GM21619 (cell line): ENCODE data around the gene SNX6.
A peak's percentile ranks its signal among the peaks of the same experiment; 100 is the strongest.
"Not testable (repeated sequence)": the region's sequence is repeated elsewhere in the genome, so short reads cannot be mapped to it uniquely, and the experiment has no call there.

Experiments
- ATAC-seq: cut with Tn5 transposase; IDR thresholded peaks from one replicate; pipeline ENCODE4 v1.9.1; 2021; ENCODE audit not compliant: unreplicated experiment

Gene SNX6

DNA sequence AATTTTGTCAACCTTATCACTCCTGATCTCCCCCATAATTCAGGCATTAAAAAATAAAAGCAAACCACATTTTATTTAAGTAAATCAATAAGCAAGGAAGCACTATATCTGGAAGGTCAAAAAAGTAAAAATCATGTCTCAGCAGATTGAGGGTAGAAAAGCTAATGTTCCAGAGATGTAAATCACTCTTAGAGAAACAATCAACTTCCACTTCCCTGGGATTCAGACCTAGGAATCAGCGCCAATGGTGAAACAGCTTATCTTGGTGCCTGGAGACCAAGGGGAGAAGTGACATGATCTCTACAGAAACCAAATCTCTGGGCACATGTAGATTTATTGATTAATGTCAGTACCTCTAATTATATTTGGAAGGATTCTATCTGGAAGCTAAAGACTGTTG lies 10.9 kb upstream of the SNX6 start:
- no peak for ATAC-seq

DNA sequence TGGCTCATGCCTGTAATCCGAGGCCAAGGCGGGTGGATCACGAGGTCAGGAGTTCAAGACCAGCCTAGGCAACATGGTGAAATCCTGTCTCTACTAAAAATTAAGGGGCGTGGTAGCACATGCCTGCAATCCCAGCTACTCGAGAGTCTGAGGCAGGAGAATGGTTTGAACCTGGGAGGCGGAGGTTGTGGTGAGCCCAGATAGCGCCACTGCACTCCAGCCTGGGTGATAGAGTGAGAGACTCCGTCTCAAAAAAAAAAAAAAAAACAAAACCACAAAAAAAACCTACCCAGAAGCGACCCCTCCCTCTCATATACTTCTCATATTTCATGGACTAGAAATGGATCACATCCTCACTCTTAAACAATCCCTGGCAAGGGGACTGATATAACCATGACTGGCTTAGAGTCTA lies 4.4 kb upstream of the SNX6 start:
- ATAC-seq = not testable (repeated sequence)

DNA sequence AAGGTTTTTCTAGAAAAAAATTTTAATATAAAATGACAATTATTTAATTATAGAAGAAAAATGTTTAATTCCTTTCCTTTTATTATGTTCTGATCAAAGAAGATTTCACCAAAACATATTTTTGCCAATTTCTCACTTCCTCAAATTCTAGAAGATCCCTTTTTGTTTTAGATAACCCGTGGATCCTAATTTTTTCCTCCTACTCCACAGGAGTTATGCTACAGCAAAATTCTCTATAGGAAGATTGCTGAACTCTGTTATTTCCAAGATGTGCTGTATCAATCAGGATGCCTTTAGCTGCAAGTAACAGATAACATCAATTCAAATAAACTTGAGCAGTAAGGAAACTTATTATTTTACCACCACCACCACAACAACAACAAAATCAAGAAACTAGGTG lies 3.8 kb upstream of the SNX6 start:
- no peak for ATAC-seq

DNA sequence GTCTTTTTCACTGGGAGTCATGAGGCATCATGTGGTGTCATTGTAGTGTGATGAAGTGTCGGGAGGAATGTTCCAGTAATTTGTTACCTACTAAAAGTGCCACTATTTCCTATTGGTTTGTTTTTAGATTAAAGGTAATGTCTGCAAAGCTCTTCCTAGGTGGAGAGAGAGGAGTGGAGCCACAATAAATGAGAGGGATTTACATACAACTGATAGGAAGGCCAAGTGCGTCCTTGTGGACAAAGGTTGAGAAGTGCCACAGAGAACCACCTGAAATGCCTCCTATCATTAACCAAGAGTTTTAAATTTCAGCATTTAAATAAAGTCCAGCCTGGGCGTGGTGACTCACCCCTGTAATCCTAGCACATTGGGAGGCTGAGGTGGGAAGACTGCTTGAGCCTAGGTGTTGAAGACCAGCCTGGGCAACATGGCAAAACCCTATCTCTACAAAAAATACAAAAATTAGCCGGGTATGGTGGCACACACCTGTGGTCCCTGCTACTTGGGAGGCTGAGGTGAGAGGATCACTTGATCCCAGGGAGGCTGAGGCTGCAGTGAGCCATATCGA lies 2.5 kb upstream of the SNX6 start:
- ATAC-seq = no peak

DNA sequence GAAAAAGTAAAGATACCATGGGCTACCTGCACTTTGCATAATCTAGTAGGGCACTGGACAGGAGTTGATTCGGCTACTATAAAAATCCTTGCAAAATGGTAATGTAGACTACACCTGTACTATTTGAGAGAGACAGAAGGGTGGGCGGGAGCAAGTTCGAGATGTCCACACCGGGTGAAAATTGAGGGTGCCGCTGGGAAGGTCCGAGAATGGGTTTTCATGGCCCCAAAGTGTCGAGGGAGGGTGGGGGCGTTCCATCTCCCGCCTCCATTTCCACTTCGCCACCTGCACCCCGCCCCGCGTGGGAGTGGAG lies 648 bp downstream of the SNX6 start:
- peak; percentile 28 for ATAC-seq

DNA sequence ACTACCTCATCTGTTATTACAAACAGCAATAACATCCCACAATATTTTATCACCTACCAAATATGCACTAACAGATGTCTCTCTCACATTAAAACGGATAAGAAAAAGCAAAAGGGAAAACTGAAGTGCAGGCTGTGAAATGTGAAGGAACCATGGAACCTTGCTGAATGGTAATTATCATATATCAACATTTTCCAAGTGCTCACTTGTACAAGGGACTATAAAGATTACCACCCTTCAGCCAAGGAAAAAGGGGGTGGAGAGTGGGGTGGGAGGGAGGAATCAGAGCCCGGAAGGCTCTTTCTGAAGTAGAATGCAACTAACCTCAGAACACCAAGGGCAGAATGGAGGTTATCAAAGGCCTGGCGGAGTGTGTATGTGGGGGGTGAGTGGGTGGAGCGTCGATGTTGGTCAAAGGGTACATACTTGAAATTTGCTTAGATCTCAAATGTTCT lies 1.2 kb downstream of the SNX6 start:
- ATAC-seq = no peak

DNA sequence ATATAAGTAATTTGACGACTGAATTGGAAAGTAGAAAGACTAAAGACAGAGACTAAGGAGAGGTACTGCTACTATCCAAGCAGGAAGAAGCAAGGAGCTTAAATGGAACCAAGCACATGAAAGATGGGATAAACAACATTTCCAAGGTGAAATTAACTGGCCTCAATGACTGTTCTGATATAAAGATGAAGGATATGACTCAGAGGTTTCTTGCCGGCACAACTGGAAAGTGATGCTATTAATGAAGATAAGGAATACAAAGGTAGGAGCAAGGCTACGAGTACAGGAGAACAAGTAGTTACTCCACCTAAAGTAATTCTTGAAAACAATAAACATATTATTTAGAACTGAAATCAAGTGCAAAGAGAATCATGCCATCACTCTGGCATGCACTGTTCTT lies 6.4 kb downstream of the SNX6 start:
- no peak for ATAC-seq

DNA sequence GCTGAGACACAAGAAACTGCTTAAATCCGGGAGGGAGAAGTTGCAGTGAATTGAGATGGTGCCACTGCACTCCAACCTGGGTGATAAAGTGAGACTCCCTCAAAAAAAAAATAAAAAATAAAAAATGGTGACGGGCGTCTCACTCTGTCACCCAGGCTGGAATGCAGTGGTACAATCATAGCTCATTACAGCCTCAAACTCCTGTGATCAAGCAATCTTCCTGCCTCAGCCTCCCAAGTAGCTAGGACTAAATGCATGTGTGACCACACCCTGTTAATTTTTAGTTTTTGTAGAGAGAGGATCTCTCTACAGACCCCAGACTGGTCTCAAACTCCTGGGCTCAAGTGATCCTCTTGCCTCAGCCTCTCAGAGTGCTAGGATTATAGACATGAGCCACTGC lies 9.1 kb downstream of the SNX6 start:
- ATAC-seq = no peak

DNA sequence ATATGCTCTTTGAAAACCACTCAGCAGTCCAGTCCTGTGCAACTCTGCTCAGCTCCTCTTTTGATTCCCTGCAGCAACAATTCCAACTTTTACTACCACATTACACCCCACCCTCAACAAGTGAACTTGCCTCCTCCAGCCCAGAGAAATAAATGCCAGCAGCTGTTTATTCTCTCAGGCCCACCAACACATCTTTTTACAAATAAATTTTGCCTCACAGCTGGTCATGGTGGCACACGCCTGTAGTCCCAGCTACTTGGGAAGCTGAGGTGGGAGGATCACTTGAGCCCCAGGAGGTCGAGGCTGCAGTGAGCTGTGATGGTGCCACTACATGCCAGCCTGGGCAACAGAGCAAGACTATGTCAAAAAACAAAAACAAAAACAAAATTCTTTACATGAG lies 9.8 kb downstream of the SNX6 start:
- ATAC-seq = no peak

DNA sequence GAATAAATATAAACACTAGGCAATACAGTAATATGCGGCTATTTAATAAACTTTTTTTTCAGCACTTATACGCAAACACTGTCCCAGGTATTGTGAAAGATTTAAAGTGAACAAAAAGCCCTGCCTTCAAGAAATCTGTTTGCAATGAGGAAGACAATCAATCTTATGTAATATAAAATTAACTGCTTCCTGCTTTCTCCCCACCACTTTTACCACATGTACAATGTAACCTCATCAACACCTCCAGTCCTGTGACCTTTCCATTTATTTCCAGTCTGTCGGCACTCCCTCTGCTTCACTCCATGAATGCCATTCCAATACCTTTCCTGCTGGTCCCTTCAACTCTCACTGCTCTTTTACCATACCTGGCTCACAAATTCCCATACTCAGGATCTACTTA lies 10.5 kb downstream of the SNX6 start:
- no peak for ATAC-seq

DNA sequence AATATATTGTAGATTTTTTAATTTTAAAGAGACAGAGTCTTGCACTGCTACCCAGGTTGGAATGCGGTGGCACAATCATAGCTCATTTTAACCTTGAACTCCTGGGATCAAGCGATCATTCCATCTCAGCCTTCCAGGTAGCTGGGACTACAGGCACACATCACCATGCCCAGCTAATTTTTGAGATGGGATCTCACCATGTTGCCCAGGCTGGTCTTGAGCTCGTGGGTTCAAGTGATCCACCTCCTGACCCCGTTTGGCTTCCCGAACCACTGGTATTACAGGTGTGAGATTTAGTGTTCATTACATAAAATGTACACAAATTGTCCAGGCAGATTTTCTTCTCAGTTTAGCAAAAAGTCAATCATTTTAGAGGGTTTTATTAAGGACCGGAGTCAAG lies 13.6 kb downstream of the SNX6 start:
- no peak for ATAC-seq

DNA sequence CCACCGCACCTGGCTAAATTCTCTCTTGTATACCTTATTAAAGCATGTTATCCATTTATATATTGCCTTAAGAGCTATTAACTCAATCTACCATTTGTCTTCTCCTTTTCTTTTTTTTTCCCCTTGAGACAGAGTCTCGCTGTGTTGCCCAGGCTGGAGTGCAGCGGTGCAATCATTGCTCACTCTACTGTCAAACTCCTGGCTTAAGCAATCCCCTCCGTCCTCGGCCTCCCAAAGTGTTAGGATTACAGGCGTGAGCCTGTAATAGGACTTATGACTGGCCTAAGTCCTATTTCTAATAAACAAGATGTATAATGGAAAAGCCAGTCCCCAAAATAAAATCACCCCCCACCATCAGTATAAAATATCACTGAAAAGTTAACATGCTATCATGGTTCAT lies 14.4 kb downstream of the SNX6 start:
- no peak for ATAC-seq

DNA sequence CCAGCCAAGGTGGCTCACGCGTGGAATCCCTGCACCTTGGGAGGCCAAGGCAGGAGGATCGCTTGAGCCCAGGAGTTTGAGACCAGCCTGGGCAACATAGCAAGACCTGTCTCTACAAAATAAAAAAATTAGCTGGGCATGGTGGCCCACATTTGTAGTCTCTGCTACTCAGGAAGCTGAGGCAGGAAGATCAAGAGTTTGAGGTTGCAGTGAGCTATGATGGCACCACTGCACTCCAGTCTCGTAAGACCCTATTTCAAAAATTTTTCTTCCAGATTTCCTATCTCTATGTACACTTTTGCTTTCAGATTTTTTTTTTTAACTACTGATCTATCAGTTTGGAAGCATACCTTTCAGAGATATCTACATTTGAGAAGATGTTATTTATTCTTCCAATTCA lies 15.3 kb downstream of the SNX6 start:
- ATAC-seq = no peak

DNA sequence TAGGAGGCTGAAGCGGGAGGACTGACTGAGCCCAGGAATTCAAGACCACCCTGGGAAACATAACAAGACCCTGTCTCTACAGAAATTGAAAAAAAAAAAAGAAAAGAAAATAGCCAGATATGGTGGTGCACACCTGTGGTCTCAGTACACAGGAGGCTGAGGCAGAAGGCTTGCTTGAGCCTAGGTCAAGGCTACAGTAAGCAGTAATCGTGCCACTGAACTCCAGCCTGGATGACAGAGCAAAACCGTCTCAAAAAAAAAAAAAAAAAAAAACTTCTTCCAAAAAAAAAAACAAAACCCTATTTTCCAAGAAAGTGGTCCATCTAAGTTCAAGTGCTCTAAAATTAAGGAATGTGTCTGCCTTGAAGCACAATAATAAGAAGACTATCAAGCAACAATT lies 19.8 kb downstream of the SNX6 start:
- no peak for ATAC-seq

DNA sequence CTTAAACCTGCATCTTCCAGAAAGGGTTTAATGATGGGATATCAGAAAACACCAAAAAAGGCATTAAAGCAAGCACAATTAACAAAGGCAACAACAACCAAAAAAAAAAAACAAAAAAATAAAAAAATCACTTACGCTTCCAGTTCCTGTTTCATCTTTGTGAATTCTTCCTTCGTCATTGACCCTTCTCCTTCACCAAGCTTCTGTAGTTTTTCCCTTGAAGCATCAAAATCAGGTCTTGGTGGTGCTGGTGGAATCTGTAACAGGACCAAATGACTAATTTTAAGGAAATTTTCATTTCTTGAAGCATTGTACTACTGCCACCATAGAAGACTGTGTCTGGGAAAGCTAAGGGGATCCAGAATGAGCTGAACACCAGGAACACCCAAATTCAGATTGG lies 24.5 kb downstream of the SNX6 start:
- no peak for ATAC-seq

DNA sequence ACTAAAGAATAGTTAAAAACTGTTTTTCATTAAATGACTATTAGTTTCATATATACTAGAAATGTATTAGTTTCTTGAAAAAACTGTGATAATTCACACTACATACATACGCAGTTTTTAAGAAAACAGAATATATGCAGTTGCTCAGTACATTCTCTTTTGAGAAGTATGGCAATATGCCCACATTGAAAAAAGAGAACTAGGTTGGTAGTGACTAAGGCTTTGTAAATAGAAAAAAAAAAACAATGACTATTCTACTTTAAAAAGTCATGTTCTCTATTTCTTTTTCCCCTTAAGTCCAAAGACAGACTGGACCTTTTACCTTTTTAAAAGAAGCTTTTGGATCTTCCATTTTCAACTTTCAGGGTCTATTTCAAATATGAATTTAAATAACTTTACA lies 25.0 kb downstream of the SNX6 start:
- no peak for ATAC-seq

DNA sequence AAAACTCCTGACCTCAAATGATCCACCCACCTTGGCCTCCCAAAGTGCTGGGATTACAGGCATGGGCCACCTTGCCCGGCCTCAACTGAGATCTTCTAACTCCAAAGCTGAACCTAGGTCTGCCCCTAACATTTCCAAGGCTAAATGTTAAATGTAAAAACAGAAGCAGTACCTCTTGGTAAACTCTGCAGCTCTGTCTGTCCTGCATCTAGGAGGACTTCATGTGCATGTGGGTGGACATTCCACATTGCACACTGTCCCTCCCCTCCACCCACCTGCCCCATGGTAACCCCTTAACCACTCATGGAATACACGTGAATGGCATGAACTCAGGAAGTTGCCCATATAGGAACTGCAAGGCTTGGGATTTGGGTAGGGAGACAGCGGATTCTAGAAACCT lies 33.1 kb downstream of the SNX6 start:
- no peak for ATAC-seq

DNA sequence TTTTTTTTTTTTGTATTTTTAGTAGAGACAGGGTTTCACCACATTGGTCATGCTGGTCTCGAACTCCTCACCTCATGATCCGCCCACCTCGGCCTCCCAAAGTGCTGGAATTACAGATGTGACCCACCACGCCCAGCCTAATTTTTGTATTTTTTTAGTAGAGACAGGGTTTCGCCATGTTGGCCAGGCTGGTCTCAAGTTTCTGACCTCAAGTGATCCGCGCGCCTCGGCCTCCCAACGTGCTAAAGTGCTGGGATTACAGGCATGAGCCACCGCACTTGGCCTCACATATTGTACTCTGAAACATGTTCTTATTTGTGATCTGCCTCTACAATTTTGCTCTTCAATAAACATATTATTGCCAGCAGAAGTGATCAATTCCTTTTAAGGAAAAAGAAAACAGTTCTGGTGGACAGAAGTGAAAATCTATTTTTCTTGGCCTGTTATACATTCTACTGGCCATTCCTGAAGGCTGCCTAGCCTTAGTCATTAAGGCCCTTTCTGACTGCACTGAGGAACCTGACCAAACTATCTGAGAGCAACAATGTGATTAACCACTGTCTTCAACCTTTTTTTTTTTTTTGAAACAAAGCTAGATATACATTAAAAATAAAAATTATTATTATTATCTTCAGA lies 36.1 kb downstream of the SNX6 start:
- ATAC-seq = no peak

DNA sequence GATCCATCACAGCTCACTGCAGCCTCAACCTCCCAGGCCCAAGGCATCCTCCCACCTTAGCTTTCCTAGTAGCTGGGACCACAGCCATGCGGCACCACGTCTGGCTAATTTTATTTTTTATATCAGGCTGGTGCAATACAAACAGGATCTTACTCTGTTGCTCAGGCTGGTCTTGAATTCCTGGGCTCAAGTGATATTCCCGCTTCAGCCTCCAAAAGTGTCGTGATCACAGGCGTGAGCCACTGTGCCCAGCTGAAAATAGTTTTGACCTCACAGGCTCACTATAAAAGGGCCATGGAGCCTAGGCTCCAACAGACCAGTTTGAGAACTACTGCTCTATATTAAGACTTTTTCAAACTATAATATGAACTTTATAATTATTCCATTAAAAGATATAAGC lies 37.3 kb downstream of the SNX6 start:
- ATAC-seq = no peak

DNA sequence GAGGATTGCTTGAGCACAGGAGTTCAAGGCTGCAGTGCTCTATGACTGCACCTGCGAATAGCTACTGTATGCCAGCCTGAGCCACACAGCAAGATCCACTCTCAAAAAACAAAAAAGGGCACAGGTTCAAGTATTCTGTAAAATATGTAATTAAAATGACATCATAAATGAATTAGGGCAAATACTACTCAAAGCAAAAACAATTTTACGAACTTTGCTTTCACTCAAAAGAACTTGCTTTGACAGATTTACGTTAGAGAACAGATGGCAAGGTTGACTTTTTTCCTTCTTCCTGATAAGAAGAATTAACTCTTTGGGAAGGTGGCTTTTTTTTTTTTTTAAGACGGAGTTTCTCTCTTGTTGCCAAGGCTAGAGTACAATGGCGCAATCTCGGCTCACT lies 46.4 kb downstream of the SNX6 start:
- ATAC-seq = no peak

DNA sequence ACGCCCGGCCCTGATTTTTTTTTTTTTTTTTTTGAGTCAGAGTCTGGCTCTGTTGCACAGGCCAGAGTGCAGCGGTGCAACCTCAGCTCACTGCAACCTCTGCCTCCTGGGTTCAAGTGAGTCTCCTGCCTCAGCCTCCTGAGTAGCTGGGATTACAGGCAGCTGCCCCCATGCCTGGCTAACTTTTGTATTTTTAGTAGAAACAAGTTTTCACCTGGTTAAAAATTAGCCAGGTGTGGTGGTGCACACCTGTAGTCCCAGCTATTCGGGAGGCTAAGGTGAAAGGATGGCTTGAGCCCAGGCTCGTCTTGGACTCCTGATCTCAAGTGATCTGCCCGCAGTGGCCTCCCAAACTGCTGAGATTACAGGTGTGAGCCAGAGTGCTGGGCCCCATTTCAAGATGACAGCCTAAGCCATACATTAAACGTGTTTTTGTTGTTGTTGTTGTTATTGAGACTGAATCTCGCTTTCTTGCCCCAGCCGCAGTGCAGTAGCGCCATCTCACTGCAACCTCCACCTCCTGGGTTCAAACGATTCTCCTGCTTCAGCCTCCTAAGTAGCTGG lies 47.7 kb downstream of the SNX6 start:
- ATAC-seq = no peak

DNA sequence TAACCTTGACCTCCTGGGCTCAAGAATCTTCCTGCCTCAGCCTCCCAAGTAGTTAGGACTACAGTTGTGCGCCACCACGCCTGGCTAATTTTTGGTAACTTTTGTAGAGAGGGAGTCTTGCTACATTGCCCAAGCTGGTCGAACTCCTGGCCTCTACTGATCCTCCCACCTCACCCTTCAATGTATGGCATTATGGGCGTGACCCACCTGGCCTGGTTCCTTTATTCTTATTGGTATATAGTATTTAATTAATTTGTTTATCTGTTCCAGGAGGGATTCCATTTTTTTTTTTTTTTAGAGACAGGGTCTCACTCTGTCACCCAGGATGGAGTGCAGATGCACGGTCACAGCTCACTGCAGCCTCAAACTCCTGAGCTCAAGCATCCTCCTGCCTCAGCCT lies 49.6 kb downstream of the SNX6 start:
- ATAC-seq = no peak

DNA sequence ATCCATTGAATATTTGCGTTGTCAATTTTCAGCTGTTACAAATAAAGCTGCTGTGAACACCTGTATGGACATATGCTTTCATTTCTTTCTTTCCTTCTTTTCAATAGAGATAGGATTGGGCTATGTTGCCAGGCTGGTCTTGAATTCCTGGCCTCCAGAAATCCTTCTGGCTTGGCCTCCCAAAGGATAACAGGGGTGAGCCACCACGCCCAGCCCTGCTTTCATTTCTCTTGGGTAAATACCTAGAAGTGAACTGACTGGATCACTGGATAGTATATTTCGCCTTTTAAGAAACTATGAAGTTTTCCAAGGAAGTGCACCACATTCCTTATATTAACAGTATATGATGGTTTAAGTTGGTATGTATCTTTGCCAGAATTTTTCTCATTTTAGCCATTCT lies 58.2 kb downstream of the SNX6 start:
- no peak for ATAC-seq
